GM19438 (cell line): Measurements from ENCODE around the gene HK2.
"Not testable (repeated sequence)": the region's sequence is repeated elsewhere in the genome, so short reads cannot be mapped to it uniquely, and the experiment has no call there.

Source experiments
- ATAC-seq: cut with Tn5 transposase; IDR thresholded peaks from one replicate; pipeline ENCODE4 v1.9.1; 2021; ENCODE audit warnings: low read depth; ENCODE audit not compliant: unreplicated experiment

Gene HK2

GRCh38 chr2:74834792-74835755 is 1.1 kb downstream of the HK2 start:
- peak; percentile 43 for ATAC-seq

- no peak for ATAC-seq
Observed at GRCh38 chr2:74835831-74836674, 2.1 kb downstream of the HK2 start.

- ATAC-seq, result no peak
Observed at GRCh38 chr2:74836675-74837401, 2.9 kb downstream of the HK2 start.

GRCh38 chr2:74841641-74842040 is 7.7 kb downstream of the HK2 start:
- no peak for ATAC-seq

GRCh38 chr2:74843433-74843832 is 9.5 kb downstream of the HK2 start:
- ATAC-seq, result no peak

- ATAC-seq, result peak; percentile 93
Observed at GRCh38 chr2:74843899-74844298, 10.0 kb downstream of the HK2 start.

- no peak for ATAC-seq
Observed at GRCh38 chr2:74844752-74845151, 10.8 kb downstream of the HK2 start.

GRCh38 chr2:74845217-74845751 is 11.4 kb downstream of the HK2 start:
- ATAC-seq, result no peak

- ATAC-seq, result no peak
Observed at GRCh38 chr2:74845991-74846390, 12.1 kb downstream of the HK2 start.

GRCh38 chr2:74846481-74846880 is 12.6 kb downstream of the HK2 start:
- ATAC-seq, result no peak

- ATAC-seq, result no peak
Observed at GRCh38 chr2:74847070-74847858, 13.3 kb downstream of the HK2 start.

GRCh38 chr2:74849228-74849892 is 15.4 kb downstream of the HK2 start:
- ATAC-seq, result peak; percentile 91

GRCh38 chr2:74850496-74851190 is 16.7 kb downstream of the HK2 start:
- ATAC-seq, result no peak

GRCh38 chr2:74851191-74851566 is 17.3 kb downstream of the HK2 start:
- no peak for ATAC-seq

- not testable (repeated sequence) for ATAC-seq
Observed at GRCh38 chr2:74853360-74853759, 19.4 kb downstream of the HK2 start.

GRCh38 chr2:74854401-74854800 is 20.5 kb downstream of the HK2 start:
- ATAC-seq, result no peak

GRCh38 chr2:74855114-74855707 is 21.3 kb downstream of the HK2 start:
- not testable (repeated sequence) for ATAC-seq

- no peak for ATAC-seq
Observed at GRCh38 chr2:74856004-74856578, 22.2 kb downstream of the HK2 start.
